ENCODE results near the gene LMF1.

DNA sequence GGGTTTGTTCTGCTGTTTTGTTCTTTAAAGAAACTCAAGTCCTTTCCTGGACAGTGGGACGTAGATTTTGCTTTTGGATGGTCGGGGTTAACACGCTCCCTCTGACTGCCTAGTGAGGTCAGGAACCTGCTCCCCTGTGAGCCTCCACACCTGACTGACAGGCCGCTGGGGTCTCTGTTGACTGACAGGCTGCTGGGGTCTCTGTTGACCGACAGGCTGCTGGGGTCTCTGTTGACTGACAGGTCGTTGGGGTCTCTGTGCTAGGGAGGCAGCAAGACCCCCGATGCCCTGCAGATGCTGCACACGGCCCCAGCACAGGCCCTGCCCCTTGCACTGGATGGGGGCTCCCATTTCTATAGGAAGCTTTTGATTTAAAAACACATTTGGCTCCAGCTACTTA lies 33.5 kb downstream of the LMF1 start:
- TF ChIP-seq MTA1 (IDR thresholded peaks at IDR 0.05; ENCODE audit: borderline replicate concordance) (no peak), FIP1L1 (IDR thresholded peaks at IDR 0.05; ENCODE audit: low read depth, low read length, poor library complexity, severe bottlenecking) (no peak), POLR2A (conservative IDR thresholded peaks at IDR 0.05) (no peak), RBFOX2 (IDR thresholded peaks at IDR 0.05; ENCODE audit: low read depth, low read length) (no peak), HDAC6 (IDR thresholded peaks at IDR 0.05; ENCODE audit: low read depth, low read length) (no peak)

Data from K562 (cell line).